HepG2 (cell line): ENCODE data around the gene MED9. TPM values are rescaled to one million over a fixed set of nuclear protein-coding genes. Genes with fewer than 3 reads are reported as not detected.
A peak's percentile ranks its signal among the peaks of the same experiment; 100 is the strongest.

ENCODE experiments used
- CENPBD1 ChIP-seq: sonication (generic); formaldehyde crosslinking; IDR thresholded peaks from 2 replicates; pipeline ENCODE4 v1.8.0; 2022; ENCODE audit warnings: missing genetic modification reagents, low read depth, mild to moderate bottlenecking, borderline replicate concordance
- EHMT2 ChIP-seq: fragments of 200-600 bp; sonication (generic); IDR thresholded peaks from 2 replicates; pipeline ENCODE4 v1.7.0; 2017; ENCODE audit warnings: antibody characterized with exemption, low read depth, low read length, borderline replicate concordance
- GTF3A ChIP-seq: sonication (generic); formaldehyde crosslinking; conservative IDR thresholded peaks from 2 replicates; pipeline ENCODE4 v1.4.0; 2020; ENCODE audit warnings: mild to moderate bottlenecking, missing genetic modification reagents
- ISX ChIP-seq: sonication (generic); formaldehyde crosslinking; conservative IDR thresholded peaks from 2 replicates; pipeline ENCODE4 v1.5.0; 2020; ENCODE audit warnings: missing genetic modification reagents
- KLF9 ChIP-seq: IDR thresholded peaks from 2 replicates; pipeline ENCODE4 v1.6.1; 2016; ENCODE audit warnings: low read depth
- MAZ ChIP-seq, 2 experiments: sonication (generic) in 1 of 2; formaldehyde crosslinking in 1 of 2; IDR thresholded peaks; 2 replicates each; pipeline versions ENCODE4 v1.5.0 to v1.6.1; 2012 to 2020; ENCODE audit warnings: low read depth in 2 of 2, mild to moderate bottlenecking in 2 of 2, borderline replicate concordance in 1 of 2, improper control_type of control experiment in 1 of 2, low read length in 1 of 2, missing genetic modification reagents in 1 of 2, moderate library complexity in 1 of 2
- MIER3 ChIP-seq: IDR thresholded peaks from 2 replicates; pipeline ENCODE4 v1.6.1; 2016; ENCODE audit warnings: missing compliant biosample characterization, borderline replicate concordance
- NFE2L1 ChIP-seq: sonication (generic); formaldehyde crosslinking; IDR thresholded peaks from 2 replicates; pipeline ENCODE4 v1.4.0; 2020; ENCODE audit warnings: missing genetic modification reagents, mild to moderate bottlenecking, borderline replicate concordance
- NR2F2 ChIP-seq: IDR thresholded peaks from 2 replicates; pipeline ENCODE4 v1.6.1; 2012; ENCODE audit warnings: low read depth, inconsistent platforms, borderline replicate concordance
- SMAD3 ChIP-seq: sonication (generic); formaldehyde crosslinking; IDR thresholded peaks from 2 replicates; pipeline ENCODE4 v1.4.0; 2020; ENCODE audit warnings: missing genetic modification reagents
- SNRNP70 ChIP-seq: fragments of 200-400 bp; formaldehyde crosslinking; IDR thresholded peaks from 2 replicates; pipeline ENCODE4 v1.6.1; 2017; ENCODE audit warnings: mild to moderate bottlenecking, low read depth, low read length, moderate library complexity
- ZBTB3 ChIP-seq: sonication (generic); formaldehyde crosslinking; IDR thresholded peaks from 2 replicates; pipeline ENCODE4 v1.4.0; 2020; ENCODE audit warnings: low read depth, mild to moderate bottlenecking, moderate library complexity, missing genetic modification reagents, borderline replicate concordance
- ZFP91 ChIP-seq: sonication (generic); formaldehyde crosslinking; IDR thresholded peaks from 2 replicates; pipeline ENCODE4 v1.9.0; 2022; ENCODE audit warnings: missing genetic modification reagents, mild to moderate bottlenecking, borderline replicate concordance
- ZKSCAN8 ChIP-seq: IDR thresholded peaks from 2 replicates; pipeline ENCODE4 v1.6.1; 2016; ENCODE audit warnings: borderline replicate concordance, missing genetic modification reagents, missing compliant biosample characterization
- ZNF550 ChIP-seq: sonication (generic); formaldehyde crosslinking; IDR thresholded peaks from 2 replicates; pipeline ENCODE4 v1.4.0; 2020; ENCODE audit warnings: mild to moderate bottlenecking, missing genetic modification reagents, borderline replicate concordance
- ZNF646 ChIP-seq: sonication (generic); formaldehyde crosslinking; IDR thresholded peaks from 2 replicates; pipeline ENCODE4 v1.9.0; 2021; ENCODE audit warnings: mild to moderate bottlenecking, missing genetic modification reagents
- ZNF737 ChIP-seq: sonication (generic); formaldehyde crosslinking; IDR thresholded peaks from 2 replicates; pipeline ENCODE4 v1.5.0; 2020; ENCODE audit warnings: missing genetic modification reagents, mild to moderate bottlenecking, borderline replicate concordance
- ZNF772 ChIP-seq: sonication (generic); formaldehyde crosslinking; IDR thresholded peaks from 2 replicates; pipeline ENCODE4 v1.5.0; 2020; ENCODE audit warnings: mild to moderate bottlenecking, missing genetic modification reagents
- ZSCAN22 ChIP-seq: sonication (generic); formaldehyde crosslinking; IDR thresholded peaks from 2 replicates; pipeline ENCODE4 v1.4.0; 2020; ENCODE audit warnings: mild to moderate bottlenecking, missing genetic modification reagents
- polyA plus RNA-seq, 8 experiments: library from polyadenylated mRNA; depleted of rRNA in 3 of 8; stranded (reverse) in 7 of 8; unstranded in 1 of 8; fragments of >200 nt; fragmentation: Illumina TruSeq in 4 of 8; extraction: Trizol in 4 of 8; gene quantifications; 2 replicates each; pipeline versions ENCODE4 v1.2.1 to v1.2.3, GENCODE V29; 2011 to 2016; ENCODE audit warnings: low read depth in 4 of 8, missing spikeins in 1 of 8, mixed read lengths in 1 of 8; ENCODE audit not compliant: insufficient read depth in 1 of 8
- total RNA-seq, 5 experiments: library from RNA; depleted of rRNA; stranded (reverse); fragments of >200 nt; fragmentation: Illumina TruSeq; extraction: Trizol; gene quantifications; 2 replicates each; pipeline ENCODE4 v1.2.3, GENCODE V29; 2016; ENCODE audit warnings: low read depth in 1 of 5

MED9 gene
- total and polyA plus RNA-seq, 2 of the 13 experiments (the other 11 are each of a cell fraction or from before 2014, with no cell fraction given): 11.9 to 15.1 TPM

- TF ChIP-seq ZNF772 (CRISPR knock-in tag): peak; percentile 85; the same call in 1 of the 2 replicates
- no peak for TF ChIP-seq ISX (CRISPR knock-in tag)
- TF ChIP-seq SNRNP70: no peak
- no peak for TF ChIP-seq CENPBD1 (CRISPR knock-in tag)
- 0 out of 2 replicates have a peak, but pooled peaks have one; percentile 18 for TF ChIP-seq ZFP91 (CRISPR knock-in tag)
- TF ChIP-seq MIER3: peak; percentile 97
- TF ChIP-seq NFE2L1 (CRISPR knock-in tag): no peak
- no peak for TF ChIP-seq KLF9 (CRISPR knock-in tag)
- peak; percentile 95 for TF ChIP-seq SMAD3 (CRISPR knock-in tag)
- TF ChIP-seq ZNF737 (CRISPR knock-in tag): no peak
- peak; percentile 85; the same call in 1 of the 2 replicates for TF ChIP-seq GTF3A (CRISPR knock-in tag)
- TF ChIP-seq EHMT2: peak; percentile 18; the same call in 1 of the 2 replicates
- no peak for TF ChIP-seq ZNF646 (CRISPR knock-in tag)
- TF ChIP-seq ZKSCAN8: peak; percentile 90; the same call in 1 of the 2 replicates
- TF ChIP-seq MAZ (IDR thresholded peaks at IDR 0.05; ENCODE audit: borderline replicate concordance, low read depth, low read length): no peak
- TF ChIP-seq MAZ (CRISPR knock-in tag; IDR thresholded peaks at IDR 0.05; ENCODE audit: low read depth): no peak
- TF ChIP-seq ZNF550 (CRISPR knock-in tag): no peak
- TF ChIP-seq ZBTB3 (CRISPR knock-in tag): peak; percentile 98
- TF ChIP-seq ZSCAN22 (CRISPR knock-in tag): no peak
- peak; percentile 87 for TF ChIP-seq NR2F2
Observed at GRCh38 chr17:17533901-17534441, 57.2 kb downstream of the MED9 start (continued).
